H1 (cell line): ENCODE results near the gene FIG4. TPM values are rescaled to one million over a fixed set of nuclear protein-coding genes. Genes with fewer than 3 reads are reported as not detected.

Source experiments
- CTCF ChIA-PET: fragments of 300-600 bp; sonication (Branson Sonifier 250); formaldehyde crosslinking; loops from one replicate; lab custom pipeline; 2021; ENCODE audit not compliant: partially characterized antibody; lab: Charles Lee
- POLR2A ChIA-PET: fragments of 300-600 bp; sonication (Branson Sonifier 250); formaldehyde crosslinking; loops from one replicate; lab custom pipeline; 2021; ENCODE audit warnings: inconsistent platforms; ENCODE audit not compliant: partially characterized antibody; lab: Charles Lee
- DNase-seq, 2 experiments: peaks; one replicate each; pipeline versions ENCODE4 v3.0.0 to v3.0.0-alpha.2; 2010 to 2022; ENCODE audit warnings: low spot score in 2 of 2, low read depth in 1 of 2, mixed read lengths in 1 of 2
- FAIRE-seq: peaks from 2 replicates; lab custom pipeline; 2011; peaks lifted over from hg19 to GRCh38; lab: Jason Lieb, UNC
- H2AFZ ChIP-seq: 2 replicates; pipeline ENCODE4 v1.8.1; 2012; ENCODE audit warnings: low read length, inconsistent platforms
- H2AK5ac ChIP-seq: 2 replicates; pipeline ENCODE4 v1.6.1; 2013; ENCODE audit warnings: low read depth, low read length
- H2BK120ac ChIP-seq: replicated peaks from 2 replicates; pipeline ENCODE3; 2013; ENCODE audit warnings: low read depth, low read length, inconsistent platforms
- H2BK12ac ChIP-seq: 2 replicates; pipeline ENCODE4 v1.6.1; 2013; ENCODE audit warnings: low read depth, low read length
- H2BK15ac ChIP-seq: 2 replicates; pipeline ENCODE4 v1.6.1; 2013; ENCODE audit warnings: low read length
- H2BK20ac ChIP-seq: 2 replicates; pipeline ENCODE4 v1.6.1; 2013; ENCODE audit warnings: low read length
- H2BK5ac ChIP-seq: 2 replicates; pipeline ENCODE4 v1.6.1; 2013; ENCODE audit warnings: low read depth, low read length
- H3K14ac ChIP-seq: 2 replicates; pipeline ENCODE4 v1.6.1; 2013; ENCODE audit warnings: inconsistent platforms; ENCODE audit not compliant: insufficient read length
- H3K18ac ChIP-seq: 2 replicates; pipeline ENCODE4 v1.6.1; 2013; ENCODE audit warnings: low read length; ENCODE audit errors: extremely low read depth
- H3K23ac ChIP-seq: 2 replicates; pipeline ENCODE4 v1.6.1; 2013; ENCODE audit warnings: inconsistent platforms; ENCODE audit not compliant: insufficient read length
- H3K23me2 ChIP-seq: 2 replicates; pipeline ENCODE4 v1.6.1; 2013; ENCODE audit warnings: low read depth, low read length
- H3K27ac ChIP-seq: 2 replicates; pipeline ENCODE4 v1.6.1; 2011; ENCODE audit warnings: low read depth, low read length, inconsistent platforms
- H3K27me3 ChIP-seq, 4 experiments: replicated peaks in 1 of 4; 1 replicate in 1 of 4; 2 replicates in 3 of 4; pipeline versions ENCODE4 v1.6.1 to v1.8.1; 2011 to 2013; ENCODE audit warnings: low read length in 3 of 4, mild to moderate bottlenecking in 3 of 4, inconsistent platforms in 2 of 4, mixed read lengths in 2 of 4, moderate library complexity in 1 of 4; ENCODE audit not compliant: control insufficient read depth in 3 of 4, insufficient read depth in 3 of 4; ENCODE audit errors: extremely low read depth in 1 of 4
- H3K36me3 ChIP-seq, 4 experiments: 2 replicates each; pipeline versions ENCODE4 v1.6.1 to v1.8.1; 2011 to 2013; ENCODE audit warnings: mild to moderate bottlenecking in 4 of 4, low read length in 3 of 4, moderate library complexity in 2 of 4, control low read depth in 1 of 4, inconsistent platforms in 1 of 4; ENCODE audit not compliant: insufficient read depth in 4 of 4, control insufficient read depth in 2 of 4
- H3K4ac ChIP-seq: replicated peaks from 2 replicates; pipeline ENCODE3; 2013; ENCODE audit warnings: low read length, low read depth, mixed read lengths, inconsistent platforms; ENCODE audit not compliant: insufficient read length
- H3K4me1 ChIP-seq, 4 experiments: replicated peaks in 1 of 4; 1 replicate in 1 of 4; 2 replicates in 3 of 4; pipeline versions ENCODE4 v1.6.1 to v1.8.1; 2011 to 2013; ENCODE audit warnings: low read length in 3 of 4, inconsistent platforms in 2 of 4, mixed read lengths in 1 of 4; ENCODE audit not compliant: insufficient read depth in 4 of 4, control insufficient read depth in 3 of 4
- H3K4me2 ChIP-seq, 2 experiments: 2 replicates each; pipeline versions ENCODE4 v1.6.1 to v1.8.1; 2011 to 2013; ENCODE audit warnings: low read depth in 2 of 2, low read length in 2 of 2, control low read depth in 1 of 2, inconsistent platforms in 1 of 2, mild to moderate bottlenecking in 1 of 2; ENCODE audit not compliant: insufficient read depth in 1 of 2
- H3K4me3 ChIP-seq, 4 experiments: fragments of 200-600, 300-600 bp in 1 of 4; sonication (generic), shearing (Covaris generic), sonication (Bioruptor Twin) in 1 of 4; 2 replicates each; pipeline versions ENCODE4 v1.5.1 to v1.8.1; 2011 to 2016; ENCODE audit warnings: low read length in 4 of 4, low read depth in 3 of 4, control low read depth in 2 of 4, inconsistent platforms in 2 of 4, mild to moderate bottlenecking in 2 of 4, mixed read lengths in 1 of 4, moderate library complexity in 1 of 4; ENCODE audit not compliant: insufficient read depth in 2 of 4; ENCODE audit errors: extremely low read depth in 1 of 4
- H3K56ac ChIP-seq: replicated peaks from 2 replicates; pipeline ENCODE3; 2013; ENCODE audit warnings: low read depth, mild to moderate bottlenecking, mixed read lengths, low read length, inconsistent platforms; ENCODE audit not compliant: insufficient read length
- H3K79me1 ChIP-seq: 2 replicates; pipeline ENCODE4 v1.6.1; 2013; ENCODE audit warnings: low read depth, low read length, control low read depth
- H3K79me2 ChIP-seq, 2 experiments: 2 replicates each; pipeline versions ENCODE4 v1.6.1 to v1.8.1; 2012 to 2013; ENCODE audit warnings: low read length in 2 of 2, mild to moderate bottlenecking in 2 of 2, inconsistent platforms in 1 of 2; ENCODE audit not compliant: insufficient read depth in 2 of 2, control insufficient read depth in 1 of 2
- H3K9ac ChIP-seq, 4 experiments: replicated peaks in 1 of 4; 1 replicate in 1 of 4; 2 replicates in 3 of 4; pipeline versions ENCODE4 v1.6.1 to v1.8.1; 2011 to 2013; ENCODE audit warnings: low read depth in 3 of 4, low read length in 3 of 4, control low read depth in 2 of 4, mild to moderate bottlenecking in 2 of 4, moderate library complexity in 2 of 4, inconsistent platforms in 1 of 4; ENCODE audit errors: extremely low read depth in 1 of 4
- H3K9me3 ChIP-seq, 2 experiments: 2 replicates each; pipeline versions ENCODE4 v1.6.1 to v1.8.1; 2012 to 2013; ENCODE audit warnings: mild to moderate bottlenecking in 2 of 2, moderate library complexity in 2 of 2, control low read depth in 1 of 2, inconsistent platforms in 1 of 2, low read depth in 1 of 2, low read length in 1 of 2, mixed read lengths in 1 of 2; ENCODE audit not compliant: insufficient read depth in 2 of 2
- H4K20me1 ChIP-seq, 2 experiments: replicated peaks in 1 of 2; 2 replicates each; pipeline versions ENCODE3 to v1.8.1; 2011 to 2013; ENCODE audit warnings: inconsistent platforms in 2 of 2, low read length in 2 of 2, mild to moderate bottlenecking in 1 of 2; ENCODE audit not compliant: insufficient read depth in 2 of 2, control insufficient read depth in 1 of 2
- H4K5ac ChIP-seq: 2 replicates; pipeline ENCODE4 v1.6.1; 2013; ENCODE audit warnings: low read length, low read depth, mixed read lengths, inconsistent platforms; ENCODE audit not compliant: insufficient read length
- H4K8ac ChIP-seq: 2 replicates; pipeline ENCODE4 v1.8.0; 2013; ENCODE audit warnings: mild to moderate bottlenecking, moderate library complexity, low read length, inconsistent platforms; ENCODE audit not compliant: insufficient read depth; ENCODE audit errors: extremely low read depth
- H4K91ac ChIP-seq: replicated peaks from 2 replicates; pipeline ENCODE3; 2013; ENCODE audit warnings: low read length, mixed read lengths, inconsistent platforms; ENCODE audit not compliant: insufficient read length
- BCL11A ChIP-seq, 2 experiments: IDR thresholded peaks; one replicate each; pipeline ENCODE4 v1.6.1; 2011; ENCODE audit warnings: low read depth in 2 of 2, low read length in 2 of 2, mild to moderate bottlenecking in 2 of 2
- CBX5 ChIP-seq: fragments of 300-800, 300-1000 bp; sonication (generic); IDR thresholded peaks from 2 replicates; pipeline ENCODE4 v1.7.1; 2016; ENCODE audit warnings: antibody characterized with exemption, low read length, low read depth
- EP300 ChIP-seq, 2 experiments: IDR thresholded peaks; 1 replicate in 1 of 2; 2 replicates in 1 of 2; pipeline ENCODE4 v1.6.1; 2011 to 2012; ENCODE audit warnings: low read depth in 2 of 2, low read length in 2 of 2, mild to moderate bottlenecking in 2 of 2, borderline replicate concordance in 1 of 2, inconsistent platforms in 1 of 2, moderate library complexity in 1 of 2
- EZH2 ChIP-seq: fragments of 200-600 bp; sonication (generic); IDR thresholded peaks from 2 replicates; pipeline ENCODE4 v1.7.1; 2012; ENCODE audit warnings: low read depth, mild to moderate bottlenecking, moderate library complexity, low read length, inconsistent platforms; ENCODE audit not compliant: severe bottlenecking
- GTF2F1 ChIP-seq: IDR thresholded peaks from 2 replicates; pipeline ENCODE4 v1.6.1; 2012; ENCODE audit warnings: low read depth, low read length, improper control_type of control experiment, borderline replicate concordance
- JUN ChIP-seq: IDR thresholded peaks from 2 replicates; pipeline ENCODE4 v1.6.1; 2011; ENCODE audit warnings: low read depth, mild to moderate bottlenecking, improper control_type of control experiment, low read length
- KDM1A ChIP-seq: fragments of 200-600, 300-600 bp; sonication (generic); IDR thresholded peaks from 2 replicates; pipeline ENCODE4 v1.7.1; 2016; ENCODE audit warnings: mild to moderate bottlenecking, low read length, borderline replicate concordance
- KDM4A ChIP-seq: IDR thresholded peaks from one replicate; pipeline ENCODE4 v1.7.1; 2012; ENCODE audit warnings: low read depth, mild to moderate bottlenecking, moderate library complexity, low read length, inconsistent platforms; ENCODE audit not compliant: severe bottlenecking
- MAX ChIP-seq: IDR thresholded peaks from 2 replicates; pipeline ENCODE4 v1.6.1; 2012; ENCODE audit warnings: inconsistent platforms
- SIX5 ChIP-seq: IDR thresholded peaks from 2 replicates; pipeline ENCODE4 v1.6.1; 2011; ENCODE audit warnings: mild to moderate bottlenecking, low read depth, low read length
- SP2 ChIP-seq: IDR thresholded peaks from 2 replicates; pipeline ENCODE4 v1.6.1; 2012; ENCODE audit warnings: mild to moderate bottlenecking, low read length, inconsistent platforms
- SP4 ChIP-seq: IDR thresholded peaks from 2 replicates; pipeline ENCODE4 v1.6.1; 2012; ENCODE audit warnings: low read length, inconsistent platforms
- USF2 ChIP-seq: IDR thresholded peaks from 2 replicates; pipeline ENCODE4 v1.6.1; 2011; ENCODE audit warnings: low read length, improper control_type of control experiment
- WGBS, 2 experiments: shearing (Covaris generic) in 1 of 2; methylation state at CpG; one replicate each; pipeline versions ENCODE4 v1.1.6 to v1.1.7; 2013 to 2015; ENCODE audit warnings: low lambda C conversion rate in 2 of 2, mixed read lengths in 2 of 2, inconsistent platforms in 1 of 2, low coverage in 1 of 2, missing lambda C conversion rate in 1 of 2; ENCODE audit not compliant: insufficient replicate concordance in 2 of 2, insufficient coverage in 1 of 2, insufficient read length in 1 of 2; ENCODE audit errors: extremely low coverage in 1 of 2, missing lambda C conversion rate in 1 of 2; 5-methylcytosine and 5-hydroxymethylcytosine counted together
- polyA plus RNA-seq, 7 experiments: library from polyadenylated mRNA; depleted of rRNA in 3 of 7; stranded (reverse) in 5 of 7; unstranded in 2 of 7; fragments of >200 nt in 5 of 7; fragments of 200-250 nt in 2 of 7; gene quantifications; 1 replicate in 5 of 7; 2 replicates in 1 of 7; 4 replicates in 1 of 7; pipeline versions ENCODE4 v1.2.1 to v1.2.3, GENCODE V29; 2011 to 2013; ENCODE audit warnings: missing spikeins in 2 of 7, mixed read lengths in 2 of 7
- total RNA-seq: library from RNA; stranded (reverse); fragmentation: NEBNext Ultra II Directional; extraction: Animal tissue kit (Norgen Biotek cat#: 25700); gene quantifications from 2 replicates; pipeline ENCODE4 v1.2.1, GENCODE V29; 2021

The FIG4 gene
- total and polyA plus RNA-seq, 2 of the 8 experiments (the other 6 are each of a cell fraction or from before 2014, with no cell fraction given), result 11.8 to 21.9 TPM

GRCh38 chr6:109826551-109826950 lies 135.5 kb downstream of the FIG4 start:
- no peak overlapping the region for H3K14ac ChIP-seq
- no peak overlapping the region for H4K5ac ChIP-seq
- H2BK20ac ChIP-seq, result no peak overlapping the region
- no peak for DNase-seq
- peaks cover 0 to 8% (median 3%) of the 10 kb centered on the region in 4 experiments; a peak in 5 of 7 replicates for H3K4me1 ChIP-seq
- CTCF ChIA-PET, result interaction anchor here (1.1 to 1.9 kb wide), 4 partner anchors 14 to 563 kb away, joined by 3 to 11 read pairs (median 3); no protein-coding TSS in a partner anchor
- H3K4me3 ChIP-seq, result no peak overlapping the region
- no peak overlapping the region for H3K4me2 ChIP-seq
- no peaks in the 10 kb centered on the region for H3K79me1 ChIP-seq
- H3K23me2 ChIP-seq, result no peaks in the 10 kb centered on the region
- no peak overlapping the region for H4K91ac ChIP-seq
- H3K79me2 ChIP-seq, result no peaks in the 10 kb centered on the region
- H2BK120ac ChIP-seq, result no peak overlapping the region
- H2BK12ac ChIP-seq, result no peak overlapping the region
- H3K27ac ChIP-seq, result no peak overlapping the region
- H3K9me3 ChIP-seq, result peaks cover 0 to 22% of the 10 kb centered on the region in 2 experiments; a peak in 3 of 4 replicates
- 97% methylated on average over 2 of the region's 2 CpGs; no CpG with 5 or more reads in 1 of the 2 experiments for WGBS, 2 experiments
- H3K56ac ChIP-seq, result no peak overlapping the region
- no peak overlapping the region for H2AFZ ChIP-seq
- no peak overlapping the region for H2BK5ac ChIP-seq
- no peak overlapping the region for H3K18ac ChIP-seq
- H2AK5ac ChIP-seq, result no peak overlapping the region
- H3K4ac ChIP-seq, result no peak overlapping the region
- no peak overlapping the region for H3K23ac ChIP-seq
- POLR2A ChIA-PET, result no interaction called here
- no peaks in the 10 kb centered on the region for H3K27me3 ChIP-seq
- no peak overlapping the region for H3K9ac ChIP-seq
- no peak overlapping the region for H4K8ac ChIP-seq
- FAIRE-seq, result no peak
- H3K36me3 ChIP-seq, result peaks cover 0 to 8% (median 0%) of the 10 kb centered on the region in 4 experiments; a peak in 2 of 8 replicates
- H4K20me1 ChIP-seq, result no peaks in the 10 kb centered on the region
- no peak overlapping the region for H2BK15ac ChIP-seq
- no peak for TF ChIP-seq JUN
- no peak for TF ChIP-seq KDM1A
- no peak for TF ChIP-seq MAX
- no peak for TF ChIP-seq USF2
- no peak for TF ChIP-seq EP300 (IDR thresholded peaks at IDR 0.05; ENCODE audit: borderline replicate concordance in 1 of 2, low read depth in 2 of 2, low read length in 2 of 2)
- no peak for TF ChIP-seq BCL11A (IDR thresholded peaks at IDR 0.05; ENCODE audit: low read depth in 2 of 2, low read length in 2 of 2)
- no peak for TF ChIP-seq CBX5
- no peak for TF ChIP-seq SP4
- no peak for TF ChIP-seq EZH2
- no peak for TF ChIP-seq SP2
- no peak for TF ChIP-seq GTF2F1
- TF ChIP-seq SIX5, result no peak
- TF ChIP-seq KDM4A, result no peak
